ENCODE data around the gene REC8. TPM values are rescaled to one million over a fixed set of nuclear protein-coding genes. Genes with fewer than 3 reads are reported as not detected.
A peak's percentile ranks its signal among the peaks of the same experiment; 100 is the strongest.

REC8 gene
- total RNA-seq, 2 donors from 2014 or later: 5.6 to 25.4 TPM

DNA sequence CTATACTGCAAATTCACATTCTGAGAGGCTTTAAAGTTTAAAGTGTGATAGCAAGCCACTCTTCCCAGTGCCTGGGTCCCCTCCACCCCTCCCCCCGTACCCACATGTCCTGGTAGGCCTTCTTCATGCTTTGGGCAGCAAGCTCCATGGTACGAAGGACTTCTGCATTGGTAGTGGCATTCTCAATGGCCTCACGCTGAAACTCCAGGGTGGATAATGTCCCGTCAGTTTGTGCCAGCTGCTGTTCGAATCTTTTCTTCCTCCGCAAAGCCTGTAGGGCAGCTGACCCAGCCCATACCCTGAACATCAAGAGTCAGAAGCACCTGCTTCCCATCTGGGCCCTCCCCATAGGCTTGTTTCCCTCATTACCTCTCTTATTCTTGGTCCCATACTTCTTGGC lies 39.4 kb downstream of the REC8 start:
- H3K9me3 ChIP-seq: no peaks in the 10 kb centered on the region
- H3K36me3 ChIP-seq: no peaks in the 10 kb centered on the region
- no peak for DNase-seq (ENCODE audit: low spot score)
- 97% methylated on average over 6 of the region's 6 CpGs for WGBS
- no peak overlapping the region for H3K27ac ChIP-seq
- H3K27me3 ChIP-seq (replicated peaks; ENCODE audit: insufficient read depth): no peaks in the 10 kb centered on the region
- no peak overlapping the region for H3K4me3 ChIP-seq
- intact Hi-C loops (cut with DNase I): no loop called here
- TF ChIP-seq POLR2AphosphoS5 (IDR thresholded peaks at IDR 0.05): no peak
- TF ChIP-seq POLR2A (IDR thresholded peaks at IDR 0.05): no peak
- no peak for TF ChIP-seq CTCF (IDR thresholded peaks at IDR 0.05)
- H3K4me1 ChIP-seq (replicated peaks): no peaks in the 10 kb centered on the region

DNA sequence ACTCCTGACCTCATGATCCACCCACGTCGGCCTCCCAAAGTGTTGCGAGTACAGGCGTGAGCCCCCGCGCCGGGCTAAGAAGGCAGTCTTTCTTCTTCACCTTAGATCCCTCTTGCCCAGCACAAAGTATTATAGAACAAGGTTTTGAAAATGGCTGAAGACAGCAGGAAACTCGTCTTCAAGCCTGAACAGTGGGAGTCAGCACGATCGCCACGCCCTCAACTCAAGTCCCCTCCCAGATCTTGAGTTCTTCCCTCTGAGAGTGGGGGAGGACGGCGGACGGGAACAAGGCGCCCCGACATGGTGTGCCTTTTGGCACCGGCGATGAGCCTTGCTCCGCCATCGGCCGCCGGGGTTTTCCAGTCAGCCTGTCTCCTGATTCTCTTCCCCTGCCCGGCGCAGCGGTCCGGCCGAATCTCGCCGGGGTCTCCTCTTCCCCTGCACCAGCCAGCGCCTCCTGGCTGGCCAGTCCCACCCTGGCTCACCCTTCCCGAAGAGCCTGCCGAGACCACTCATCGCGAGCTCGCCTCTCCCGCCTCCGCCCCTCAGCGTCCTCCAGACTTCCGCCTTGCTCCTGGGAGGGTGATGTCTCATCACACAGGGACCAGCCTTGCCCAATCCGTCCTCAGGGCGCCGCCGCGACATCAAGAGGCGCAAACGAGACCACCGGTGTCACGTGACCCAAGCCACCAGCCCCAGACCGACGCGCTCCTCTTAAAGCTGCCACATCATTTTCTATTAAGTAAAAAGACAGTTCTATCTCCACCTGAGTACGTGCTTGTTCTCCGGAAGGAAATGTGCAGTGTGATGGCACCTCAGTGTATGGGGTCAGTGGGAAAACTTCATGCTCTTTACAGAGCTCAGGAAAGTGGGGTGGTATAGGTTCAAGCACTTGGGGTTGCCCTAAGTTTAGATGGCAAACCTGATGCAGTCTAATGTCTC lies 41.3 kb downstream of the REC8 start, which contains the start of gene CHMP4A:
TSS of gene CHMP4A (minus strand) at position 565 of the 942 bp plus-strand sequence. CDS start at position 516, 49 bp downstream.
- 1% methylated on average over 53 of the region's 53 CpGs for WGBS
- Histone ChIP-seq H3K36me3 (no peaks in the 10 kb centered on the region), H3K27me3 (replicated peaks; ENCODE audit: insufficient read depth) (no peaks in the 10 kb centered on the region), H3K9me3 (no peaks in the 10 kb centered on the region), H3K4me1 (replicated peaks) (no peaks in the 10 kb centered on the region), H3K27ac (peak within 1 kb of the TSS; percentile 91 to 93), H3K4me3 (peak within 1 kb of the TSS; percentile 64 to 65)
- peak in 3 of 4 experiments; percentile 10 to 50 (median 44) for TF ChIP-seq CTCF (IDR thresholded peaks at IDR 0.05)
- TF ChIP-seq POLR2AphosphoS5 (IDR thresholded peaks at IDR 0.05): peak; percentile 97
- peak; percentile 94 for TF ChIP-seq POLR2A (IDR thresholded peaks at IDR 0.05)
- intact Hi-C loops (cut with DNase I): no loop called here
- DNase-seq (ENCODE audit: low spot score): peak; percentile 94

DNA sequence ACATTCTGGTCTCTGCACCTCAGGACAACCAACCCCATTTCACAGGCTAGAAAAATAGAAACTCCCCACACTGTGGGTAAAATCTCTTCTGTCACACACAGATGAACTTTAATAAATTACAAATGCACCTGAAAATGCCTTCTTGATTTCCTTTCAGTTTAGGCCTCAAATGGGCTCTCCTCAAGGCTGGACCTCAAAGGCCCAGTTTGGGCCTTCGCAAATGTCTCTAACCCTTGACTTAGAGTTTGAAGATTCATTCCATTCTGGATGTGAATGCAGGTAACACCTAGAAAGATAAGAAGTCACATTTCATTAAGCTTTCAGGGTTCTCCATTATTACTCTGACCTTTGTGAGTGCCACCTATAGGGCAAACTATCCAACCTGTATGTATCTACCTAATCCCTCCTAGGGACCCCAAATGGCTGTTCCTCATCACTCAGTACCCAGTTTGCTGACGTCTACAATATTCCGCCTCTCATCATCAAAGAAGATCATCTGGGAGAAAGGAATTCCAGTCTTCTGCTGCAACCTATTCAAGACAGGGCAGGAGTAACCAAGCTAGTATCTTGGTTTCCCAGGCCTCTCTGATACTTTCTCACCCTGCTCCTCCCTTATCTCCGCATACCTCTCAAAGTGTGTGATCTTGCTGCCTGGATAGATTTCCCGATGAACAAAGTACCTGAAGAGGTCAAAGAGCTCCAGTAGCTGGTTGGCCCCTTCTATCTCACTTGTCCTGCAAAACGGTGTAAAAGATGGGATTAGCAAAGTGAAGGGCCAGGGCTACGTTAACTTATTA lies 42.2 kb downstream of the REC8 start:
- no peak overlapping the region for H3K4me3 ChIP-seq
- intact Hi-C loops (cut with DNase I): no loop called here
- no peaks in the 10 kb centered on the region for H3K36me3 ChIP-seq
- no peaks in the 10 kb centered on the region for H3K4me1 ChIP-seq (replicated peaks)
- DNase-seq (ENCODE audit: low spot score): no peak
- 92% methylated on average over 7 of the region's 7 CpGs for WGBS
- TF ChIP-seq POLR2AphosphoS5 (IDR thresholded peaks at IDR 0.05) (no peak), CTCF (IDR thresholded peaks at IDR 0.05) (no peak), POLR2A (IDR thresholded peaks at IDR 0.05) (no peak)
- H3K9me3 ChIP-seq: no peaks in the 10 kb centered on the region
- no peaks in the 10 kb centered on the region for H3K27me3 ChIP-seq (replicated peaks; ENCODE audit: insufficient read depth)
- peak overlapping the region; percentile 91 to 93 for H3K27ac ChIP-seq

- TF ChIP-seq POLR2A (IDR thresholded peaks at IDR 0.05) (peak; percentile 68), POLR2AphosphoS5 (IDR thresholded peaks at IDR 0.05) (peak; percentile 92), CTCF (IDR thresholded peaks at IDR 0.05) (peak in 3 of 4 experiments; percentile 64 to 72 (median 64))
- no peaks in the 10 kb centered on the region for H3K36me3 ChIP-seq
- no peaks in the 10 kb centered on the region for H3K9me3 ChIP-seq
- intact Hi-C loops (cut with DNase I): loop anchor here (1.0 kb wide), 1 partner anchor 16 kb away; no protein-coding TSS in a partner anchor
- peak within 1 kb of the TSS; percentile 51 to 68 for H3K4me3 ChIP-seq
- peak within 1 kb of the TSS; percentile 83 to 88 for H3K27ac ChIP-seq
- H3K4me1 ChIP-seq (replicated peaks): no peaks in the 10 kb centered on the region
- WGBS: under 1% methylated on average over 40 of the region's 40 CpGs
- peak; percentile 82 for DNase-seq (ENCODE audit: low spot score)
- H3K27me3 ChIP-seq (replicated peaks; ENCODE audit: insufficient read depth): no peaks in the 10 kb centered on the region
Observed at GRCh38 chr14:24215495-24216344, 43.8 kb downstream of the REC8 start, which contains the start of gene MDP1. TSS of gene MDP1 (minus strand) at chr14:24216066. CDS start at chr14:24215955, 111 bp downstream.

Data from prostate gland (tissue), 2 donors.